Stimulated activated CD4-positive, alpha-beta T cell treated with anti-CD3 and anti-CD28 coated beads, Interleukin-1b, Interleukin-23, amount 100 ng/mL, for 1 hour (primary cell): ENCODE results near the gene REP15.
A peak's percentile ranks its signal among the peaks of the same experiment; 100 is the strongest.
"Not testable (repeated sequence)": the region's sequence is repeated elsewhere in the genome, so short reads cannot be mapped to it uniquely, and the experiment has no call there.

Experiments used
- DNase-seq, 2 donors: peaks; one replicate each; pipeline ENCODE4 v3.0.0-alpha.2; 2020; ENCODE audit warnings: low read depth in 2 of 2

Gene REP15

GRCh38 chr12:27696864-27697564 lies 767 bp downstream of the REP15 start:
- no peak for DNase-seq

- DNase-seq = peak; percentile 23 to 33
These were observed 7.6 kb downstream of the REP15 start for GRCh38 chr12:27703720-27704452.

- no peak for DNase-seq
These were observed 9.0 kb downstream of the REP15 start for GRCh38 chr12:27705263-27705662.

GRCh38 chr12:27707216-27707615 lies 11.0 kb downstream of the REP15 start:
- DNase-seq = no peak

- no peak for DNase-seq
These were observed 13.1 kb downstream of the REP15 start for GRCh38 chr12:27709212-27709931.

- no peak for DNase-seq
These were observed 13.8 kb downstream of the REP15 start for GRCh38 chr12:27709932-27710591.

GRCh38 chr12:27710592-27711316 lies 14.5 kb downstream of the REP15 start, which contains the start of gene MRPS35:
Gene MRPS35 (plus strand): TSS chr12:27710832. CDS start chr12:27710844, 12 bp downstream.
- DNase-seq = peak; percentile 65 to 78

GRCh38 chr12:27711317-27711682 lies 15.1 kb downstream of the REP15 start:
- DNase-seq = no peak

GRCh38 chr12:27711967-27712366 lies 15.7 kb downstream of the REP15 start:
- DNase-seq = no peak

- DNase-seq = no peak
These were observed 27.0 kb downstream of the REP15 start for GRCh38 chr12:27723212-27723611.

GRCh38 chr12:27730097-27730588 lies 33.9 kb downstream of the REP15 start:
- no peak for DNase-seq

GRCh38 chr12:27732281-27732680 lies 36.0 kb downstream of the REP15 start:
- DNase-seq = no peak

- no peak for DNase-seq
These were observed 36.9 kb downstream of the REP15 start for GRCh38 chr12:27733052-27733656.

GRCh38 chr12:27733791-27734190 lies 37.5 kb downstream of the REP15 start:
- no peak for DNase-seq

- not testable (repeated sequence) for DNase-seq
These were observed 38.1 kb downstream of the REP15 start for GRCh38 chr12:27734321-27734720.

- no peak for DNase-seq
These were observed 47.4 kb downstream of the REP15 start for GRCh38 chr12:27743601-27744000.

- DNase-seq = not testable (repeated sequence)
These were observed 49.5 kb downstream of the REP15 start for GRCh38 chr12:27745734-27746133.
